GM21367 (cell line): ENCODE data around the gene SPACA4.
"Not testable (repeated sequence)": the region's sequence is repeated elsewhere in the genome, so short reads cannot be mapped to it uniquely, and the experiment has no call there.

Experiments
- ATAC-seq: cut with Tn5 transposase; IDR thresholded peaks from one replicate; pipeline ENCODE4 v1.9.1; 2021; ENCODE audit not compliant: unreplicated experiment

SPACA4 gene

GRCh38 chr19:48618278-48618915, 11.9 kb downstream of the SPACA4 start:
- no peak for ATAC-seq

GRCh38 chr19:48618916-48619691, 12.6 kb downstream of the SPACA4 start, which contains the start of the genes RPL18 and SPHK2:
TSS of gene RPL18 (minus strand) at chr19:48619178. CDS start at chr19:48619143, 35 bp downstream.
TSS of gene SPHK2 (plus strand) at chr19:48619506. CDS start at chr19:48620515, 1,009 bp downstream.
- peak; percentile 70 for ATAC-seq

GRCh38 chr19:48619692-48620585, 13.4 kb downstream of the SPACA4 start:
- peak; percentile 3 for ATAC-seq

- no peak for ATAC-seq
Measured at GRCh38 chr19:48623556-48624066, 17.1 kb downstream of the SPACA4 start.

- peak; percentile 42 for ATAC-seq
Measured at GRCh38 chr19:48624067-48624594, 17.6 kb downstream of the SPACA4 start.

GRCh38 chr19:48624791-48625723, 18.5 kb downstream of the SPACA4 start:
- ATAC-seq: no peak

- no peak for ATAC-seq
Measured at GRCh38 chr19:48625891-48626327, 19.4 kb downstream of the SPACA4 start.

- no peak for ATAC-seq
Measured at GRCh38 chr19:48627201-48627864, 20.8 kb downstream of the SPACA4 start.

GRCh38 chr19:48627865-48628314, 21.3 kb downstream of the SPACA4 start:
- no peak for ATAC-seq

- no peak for ATAC-seq
Measured at GRCh38 chr19:48628486-48629296, 22.1 kb downstream of the SPACA4 start.

- no peak for ATAC-seq
Measured at GRCh38 chr19:48629297-48629598, 22.7 kb downstream of the SPACA4 start.

- no peak for ATAC-seq
Measured at GRCh38 chr19:48629599-48630295, 23.2 kb downstream of the SPACA4 start.

- ATAC-seq: no peak
Measured at GRCh38 chr19:48630296-48631063, 23.9 kb downstream of the SPACA4 start.

- ATAC-seq: no peak
Measured at GRCh38 chr19:48631225-48631624, 24.7 kb downstream of the SPACA4 start.

GRCh38 chr19:48632286-48632685, 25.7 kb downstream of the SPACA4 start:
- ATAC-seq: not testable (repeated sequence)

GRCh38 chr19:48632692-48633147, 26.2 kb downstream of the SPACA4 start:
- ATAC-seq: no peak
